Liver (tissue), 9 donors: ENCODE results near the gene HMX2. TPM values are rescaled to one million over a fixed set of nuclear protein-coding genes. Genes with fewer than 3 reads are reported as not detected.

ENCODE experiments used
- DNase-seq: peaks from one replicate; pipeline ENCODE4 v3.0.0-alpha.2; 2017; ENCODE audit warnings: low spot score
- H3K27ac ChIP-seq, 2 donors: one replicate each; pipeline ENCODE4 v1.7.0; 2013; ENCODE audit warnings: inconsistent platforms in 2 of 2, low read length in 2 of 2, control low read depth in 1 of 2, low read depth in 1 of 2, mild to moderate bottlenecking in 1 of 2
- H3K27me3 ChIP-seq, 4 donors: one replicate each; pipeline versions ENCODE4 v1.6.1 to v1.7.0; 2013; ENCODE audit warnings: low read length in 3 of 4, inconsistent platforms in 1 of 4, mild to moderate bottlenecking in 1 of 4, moderate library complexity in 1 of 4; ENCODE audit not compliant: control insufficient read depth in 4 of 4, insufficient read depth in 4 of 4
- H3K36me3 ChIP-seq, 4 donors: one replicate each; pipeline versions ENCODE4 v1.6.1 to v1.7.0; 2013; ENCODE audit warnings: low read length in 3 of 4, mild to moderate bottlenecking in 3 of 4, low read depth in 1 of 4, moderate library complexity in 1 of 4; ENCODE audit not compliant: control insufficient read depth in 4 of 4, insufficient read depth in 3 of 4
- H3K4me1 ChIP-seq, 4 donors: one replicate each; pipeline versions ENCODE4 v1.6.1 to v1.7.0; 2013; ENCODE audit warnings: low read length in 3 of 4, mild to moderate bottlenecking in 3 of 4, moderate library complexity in 1 of 4; ENCODE audit not compliant: control insufficient read depth in 4 of 4, insufficient read depth in 4 of 4
- H3K4me3 ChIP-seq, 3 donors: one replicate each; pipeline versions ENCODE4 v1.6.1 to v1.7.0; 2013; ENCODE audit warnings: low read length in 3 of 3, control low read depth in 1 of 3, low read depth in 1 of 3, mild to moderate bottlenecking in 1 of 3
- H3K9ac ChIP-seq, 2 donors: one replicate each; pipeline ENCODE4 v1.7.0; 2013; ENCODE audit warnings: low read length in 2 of 2, mild to moderate bottlenecking in 2 of 2, moderate library complexity in 2 of 2, control low read depth in 1 of 2, low read depth in 1 of 2
- H3K9me3 ChIP-seq, 4 donors: one replicate each; pipeline versions ENCODE4 v1.6.1 to v1.7.0; 2013; ENCODE audit warnings: low read length in 3 of 4; ENCODE audit not compliant: control insufficient read depth in 4 of 4
- ATF3 ChIP-seq: IDR thresholded peaks from 2 replicates; pipeline ENCODE4 v1.6.1; 2016; ENCODE audit warnings: antibody characterized with exemption
- CTCF ChIP-seq: fragments of 150-350 bp; IDR thresholded peaks from 2 replicates; pipeline ENCODE4 v1.5.1; 2017; ENCODE audit warnings: improper control_type of control experiment, low read depth, low read length; ENCODE audit not compliant: missing input control
- EGR1 ChIP-seq, 2 donors: IDR thresholded peaks; 2 replicates each; pipeline ENCODE4 v1.6.1; 2016 to 2018; ENCODE audit warnings: antibody characterized with exemption in 2 of 2, low read depth in 2 of 2
- FOXA1 ChIP-seq: IDR thresholded peaks from 2 replicates; pipeline ENCODE4 v1.6.1; 2016; ENCODE audit warnings: antibody characterized with exemption
- FOXA2 ChIP-seq: IDR thresholded peaks from 2 replicates; pipeline ENCODE4 v1.6.1; 2016; ENCODE audit warnings: antibody characterized with exemption
- GABPA ChIP-seq, 2 donors: IDR thresholded peaks in 1 of 2; conservative IDR thresholded peaks in 1 of 2; 2 replicates each; pipeline ENCODE4 v1.6.1; 2016; ENCODE audit warnings: antibody characterized with exemption in 2 of 2, mild to moderate bottlenecking in 1 of 2, moderate library complexity in 1 of 2
- HNF4A ChIP-seq, 2 donors: conservative IDR thresholded peaks; 2 replicates each; pipeline ENCODE4 v1.6.1; 2016; ENCODE audit warnings: antibody characterized with exemption in 2 of 2, mild to moderate bottlenecking in 2 of 2
- HNF4G ChIP-seq: IDR thresholded peaks from 2 replicates; pipeline ENCODE4 v1.6.1; 2016; ENCODE audit warnings: antibody characterized with exemption
- JUND ChIP-seq, 2 donors: IDR thresholded peaks; 2 replicates each; pipeline ENCODE4 v1.6.1; 2016; ENCODE audit warnings: antibody characterized with exemption in 2 of 2
- MAX ChIP-seq: IDR thresholded peaks from 2 replicates; pipeline ENCODE4 v1.6.1; 2016; ENCODE audit warnings: antibody characterized with exemption
- NR2F2 ChIP-seq: IDR thresholded peaks from 2 replicates; pipeline ENCODE4 v1.6.1; 2016; ENCODE audit warnings: antibody characterized with exemption
- RAD21 ChIP-seq, 2 donors: IDR thresholded peaks; 2 replicates each; pipeline ENCODE4 v1.6.1; 2016; ENCODE audit warnings: antibody characterized with exemption in 2 of 2, mild to moderate bottlenecking in 2 of 2
- REST ChIP-seq: IDR thresholded peaks from 2 replicates; pipeline ENCODE4 v1.6.1; 2016; ENCODE audit warnings: antibody characterized with exemption, mild to moderate bottlenecking
- RXRA ChIP-seq, 2 donors: IDR thresholded peaks; 2 replicates each; pipeline ENCODE4 v1.6.1; 2017 to 2018; ENCODE audit warnings: antibody characterized with exemption in 2 of 2, mild to moderate bottlenecking in 1 of 2
- SP1 ChIP-seq: IDR thresholded peaks from 2 replicates; pipeline ENCODE4 v1.6.1; 2018; ENCODE audit warnings: antibody characterized with exemption, mild to moderate bottlenecking
- TAF1 ChIP-seq: conservative IDR thresholded peaks from 2 replicates; pipeline ENCODE4 v1.6.1; 2016; ENCODE audit warnings: antibody characterized with exemption, mild to moderate bottlenecking
- YY1 ChIP-seq: IDR thresholded peaks from 2 replicates; pipeline ENCODE4 v1.6.1; 2016; ENCODE audit warnings: antibody characterized with exemption, mild to moderate bottlenecking
- ZBTB33 ChIP-seq: IDR thresholded peaks from 2 replicates; pipeline ENCODE4 v1.6.1; 2016; ENCODE audit warnings: antibody characterized with exemption
- WGBS: extraction: QIAGEN DNeasy Blood & Tissue Kit; methylation state at CpG from one replicate; pipeline ENCODE4 v1.1.7; 2013; 5-methylcytosine and 5-hydroxymethylcytosine counted together
- polyA plus RNA-seq, 2 donors: library from polyadenylated mRNA; stranded (reverse) in 1 of 2; unstranded in 1 of 2; fragments of 200-250 nt in 1 of 2; fragments of >200 nt in 1 of 2; fragmentation: Nextera tagmentation in 1 of 2; extraction: Ambion mirVana in 1 of 2; gene quantifications; one replicate each; pipeline versions ENCODE4 v1.2.1 to v1.2.3, GENCODE V29; 2013 to 2015
- total RNA-seq, 2 donors: library from RNA; depleted of rRNA; stranded (reverse); fragments of >200 nt; gene quantifications; one replicate each; pipeline ENCODE4 v1.2.3, GENCODE V29; 2014
- donor health status: healthy.
- donor health status: healthy.
- donor health status: healthy.
- donor health status: healthy.
- donor health status: healthy.

HMX2 gene
- total RNA-seq (not detected), polyA plus RNA-seq (not detected)

GRCh38 chr10:123147635-123148413 lies at the start of gene HMX2:
TSS of gene HMX2 (plus strand) at chr10:123148136. CDS start at chr10:123148379, 243 bp downstream.
- no peaks in the 10 kb centered on the region for H3K9me3 ChIP-seq
- peaks cover 10 to 38% (median 20%) of the 10 kb centered on the region in 4 donors for H3K4me1 ChIP-seq
- no peak within 1 kb of the TSS for H3K27ac ChIP-seq
- no peak within 1 kb of the TSS for H3K4me3 ChIP-seq
- DNase-seq: no peak
- H3K9ac ChIP-seq: no peak within 1 kb of the TSS
- H3K36me3 ChIP-seq: no peaks in the 10 kb centered on the region
- TF ChIP-seq FOXA1 (no peak), TAF1 (no peak), MAX (no peak), ATF3 (no peak), RAD21 (IDR thresholded peaks at IDR 0.05) (no peak), ZBTB33 (no peak), RXRA (IDR thresholded peaks at IDR 0.05) (no peak), GABPA (IDR thresholded peaks at IDR 0.05 in 1 of 2, conservative IDR thresholded peaks at IDR 0.05 in 1 of 2) (no peak), HNF4G (no peak), FOXA2 (no peak), HNF4A (conservative IDR thresholded peaks at IDR 0.05) (no peak), SP1 (no peak), JUND (IDR thresholded peaks at IDR 0.05) (no peak), EGR1 (IDR thresholded peaks at IDR 0.05; ENCODE audit: low read depth in 2 of 2) (no peak), REST (no peak), YY1 (no peak), NR2F2 (no peak), CTCF (no peak)
- H3K27me3 ChIP-seq: peaks cover 12 to 40% (median 29%) of the 10 kb centered on the region in 4 donors
- WGBS: 3% methylated on average over 64 of the region's 64 CpGs
